Erythroblast (primary cell): ENCODE measurements around the gene PDCD10.

Experiments
- DNase-seq, 2 experiments: peaks; one replicate each; lab custom pipeline; 2025; lab: John Stamatoyannopoulos, UW
- GATA1 ChIP-seq: IDR thresholded peaks from 2 replicates; pipeline ENCODE4 v1.6.1; 2011; ENCODE audit warnings: low read depth, mild to moderate bottlenecking, control low read depth, low read length, moderate library complexity
- POLR2A ChIP-seq: IDR thresholded peaks from 2 replicates; pipeline ENCODE4 v1.6.1; 2011; ENCODE audit warnings: mild to moderate bottlenecking, low read length

Gene PDCD10

GRCh38 chr3:167742338-167742737, 7.6 kb upstream of the PDCD10 start:
- TF ChIP-seq GATA1: no peak
- TF ChIP-seq POLR2A: no peak
- DNase-seq: no peak

GRCh38 chr3:167740961-167741587, 6.4 kb upstream of the PDCD10 start:
- DNase-seq: peak; percentile 67 to 75
- no peak for TF ChIP-seq GATA1

- peak in 1 of 2 experiments; percentile 15 for DNase-seq
Measured at GRCh38 chr3:167739190-167739810, 4.6 kb upstream of the PDCD10 start.

GRCh38 chr3:167738037-167738436, 3.3 kb upstream of the PDCD10 start:
- no peak for TF ChIP-seq POLR2A
- no peak for TF ChIP-seq GATA1
- DNase-seq: no peak

More at GRCh38 chr3:167739190-167739810, 4.6 kb upstream of the PDCD10 start:
- TF ChIP-seq GATA1 (no peak), POLR2A (no peak)

- peak in 1 of 2 experiments; percentile 27 for DNase-seq
- TF ChIP-seq POLR2A: no peak
Measured at GRCh38 chr3:167736997-167737396, 2.3 kb upstream of the PDCD10 start.

GRCh38 chr3:167736264-167736787, 1.6 kb upstream of the PDCD10 start:
- TF ChIP-seq GATA1 (no peak), POLR2A (no peak)
- DNase-seq: no peak

GRCh38 chr3:167735233-167736138, 794 bp upstream of the PDCD10 start, which contains the start of gene SERPINI1:
Gene SERPINI1, plus strand, starts transcription at chr3:167735721. Its CDS starts 53,408 bp downstream, at chr3:167789129.
- DNase-seq: peak; percentile 85

GRCh38 chr3:167733961-167734497, 663 bp downstream of the PDCD10 start:
- no peak for TF ChIP-seq POLR2A
- TF ChIP-seq GATA1: no peak
- peak; percentile 74 to 86 for DNase-seq

More at GRCh38 chr3:167735233-167736138, 794 bp upstream of the PDCD10 start, which contains the start of gene SERPINI1:
- TF ChIP-seq GATA1 (no peak), POLR2A (no peak)

GRCh38 chr3:167732313-167733065, 2.2 kb downstream of the PDCD10 start:
- DNase-seq: peak; percentile 53 to 65

GRCh38 chr3:167731393-167731792, 3.3 kb downstream of the PDCD10 start:
- TF ChIP-seq POLR2A (no peak), GATA1 (no peak)

More at GRCh38 chr3:167732313-167733065, 2.2 kb downstream of the PDCD10 start:
- TF ChIP-seq POLR2A: no peak
- no peak for TF ChIP-seq GATA1

GRCh38 chr3:167729591-167729990, 5.1 kb downstream of the PDCD10 start:
- no peak for DNase-seq
- TF ChIP-seq GATA1: no peak
- no peak for TF ChIP-seq POLR2A

More at GRCh38 chr3:167731393-167731792, 3.3 kb downstream of the PDCD10 start:
- DNase-seq: no peak

GRCh38 chr3:167728632-167729323, 5.9 kb downstream of the PDCD10 start:
- TF ChIP-seq GATA1 (no peak), POLR2A (peak; percentile 16)
- peak; percentile 71 to 74 for DNase-seq
